ENCODE data around the gene SETD5.
"Not testable (repeated sequence)": the region's sequence is repeated elsewhere in the genome, so short reads cannot be mapped to it uniquely, and the experiment has no call there.

SETD5 gene

GRCh38 chr3:9473496-9474065 lies 76.2 kb downstream of the SETD5 start:
- DNase-seq, result no peak

GRCh38 chr3:9474482-9474881 lies 77.1 kb downstream of the SETD5 start:
- DNase-seq, result no peak

- DNase-seq, result no peak
Measured at GRCh38 chr3:9476935-9477334, 79.5 kb downstream of the SETD5 start.

GRCh38 chr3:9480265-9480664 lies 82.8 kb downstream of the SETD5 start:
- DNase-seq, result no peak

GRCh38 chr3:9485248-9485647 lies 87.8 kb downstream of the SETD5 start:
- DNase-seq, result no peak

GRCh38 chr3:9491506-9491905 lies 94.1 kb downstream of the SETD5 start:
- no peak for DNase-seq

- DNase-seq, result not testable (repeated sequence)
Measured at GRCh38 chr3:9494036-9494435, 96.6 kb downstream of the SETD5 start.

- DNase-seq, result no peak
Measured at GRCh38 chr3:9496893-9497292, 99.5 kb downstream of the SETD5 start.

GRCh38 chr3:9497821-9498565 lies 100.6 kb downstream of the SETD5 start:
- no peak for DNase-seq

- no peak for DNase-seq
Measured at GRCh38 chr3:9498781-9499180, 101.4 kb downstream of the SETD5 start.

- DNase-seq, result no peak
Measured at GRCh38 chr3:9499455-9500107, 102.2 kb downstream of the SETD5 start.

- no peak for DNase-seq
Measured at GRCh38 chr3:9500108-9501050, 103.0 kb downstream of the SETD5 start.

- no peak for DNase-seq
Measured at GRCh38 chr3:9501226-9501625, 103.8 kb downstream of the SETD5 start.

- DNase-seq, result peak in 1 of 2 donors; percentile 26
Measured at GRCh38 chr3:9503283-9503682, 105.9 kb downstream of the SETD5 start.

- DNase-seq, result no peak
Measured at GRCh38 chr3:9507586-9508578, 110.5 kb downstream of the SETD5 start.

- no peak for DNase-seq
Measured at GRCh38 chr3:9508781-9509180, 111.4 kb downstream of the SETD5 start.

GRCh38 chr3:9512456-9513045 lies 115.1 kb downstream of the SETD5 start:
- no peak for DNase-seq

- no peak for DNase-seq
Measured at GRCh38 chr3:9514306-9514705, 116.9 kb downstream of the SETD5 start.

GRCh38 chr3:9514956-9515355 lies 117.5 kb downstream of the SETD5 start:
- DNase-seq, result no peak

- DNase-seq, result no peak
Measured at GRCh38 chr3:9525078-9525477, 127.7 kb downstream of the SETD5 start.
